T1000 (cell line): Measurements from ENCODE around the gene ENOX1.

Experiments used
- DNase-seq: peaks from one replicate; lab custom pipeline; 2025; ENCODE audit warnings: mixed read lengths; lab: John Stamatoyannopoulos, UW

Gene ENOX1

GRCh38 chr13:43545317-43545874 is 241.4 kb downstream of the ENOX1 start:
- no peak for DNase-seq

- DNase-seq = no peak
Observed at GRCh38 chr13:43544631-43545030, 242.1 kb downstream of the ENOX1 start.

- DNase-seq = no peak
Observed at GRCh38 chr13:43544011-43544410, 242.8 kb downstream of the ENOX1 start.

- no peak for DNase-seq
Observed at GRCh38 chr13:43543331-43543730, 243.4 kb downstream of the ENOX1 start.

GRCh38 chr13:43537124-43537523 is 249.6 kb downstream of the ENOX1 start:
- no peak for DNase-seq

DNA sequence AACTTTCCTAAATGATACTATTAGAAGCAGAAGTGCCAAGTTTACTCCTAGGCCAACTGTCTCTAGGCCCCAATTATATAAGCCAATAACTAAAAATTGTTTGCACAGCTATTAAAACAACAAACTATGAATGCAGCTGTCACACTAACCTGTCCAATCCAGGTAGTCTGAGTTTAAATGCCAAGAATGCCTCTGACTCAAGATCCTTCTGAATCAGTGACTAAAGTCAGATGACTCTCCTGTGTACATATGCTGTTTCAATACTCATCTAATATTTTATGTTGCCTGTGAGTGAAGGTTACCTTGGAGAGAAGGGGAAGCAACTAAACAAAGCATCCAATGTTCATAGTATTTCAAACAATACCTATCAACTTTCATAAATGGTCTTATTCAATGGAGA is 257.0 kb downstream of the ENOX1 start:
- no peak for DNase-seq

DNA sequence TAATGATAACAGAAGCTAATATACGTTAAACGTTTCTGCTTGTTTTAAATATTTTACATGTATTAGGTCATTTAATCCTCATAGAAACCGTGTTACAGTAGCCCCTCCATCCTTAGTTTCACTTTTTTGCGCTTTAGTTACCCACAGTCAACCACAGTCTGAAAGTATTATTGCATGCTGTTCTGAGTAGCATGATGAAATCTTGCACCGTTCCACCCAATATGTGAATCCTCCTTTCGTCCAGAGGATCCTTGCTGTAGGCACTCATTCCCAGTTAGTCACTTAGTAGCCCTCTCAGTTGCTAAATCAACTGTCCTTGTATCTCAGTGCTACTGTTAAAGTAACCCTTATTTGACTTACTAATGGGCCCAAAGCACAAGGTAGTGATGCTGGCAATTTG is 257.8 kb downstream of the ENOX1 start:
- no peak for DNase-seq

- no peak for DNase-seq
Observed at GRCh38 chr13:43522788-43523187, 264.0 kb downstream of the ENOX1 start.

- DNase-seq = no peak
Observed at GRCh38 chr13:43520351-43520750, 266.4 kb downstream of the ENOX1 start.

DNA sequence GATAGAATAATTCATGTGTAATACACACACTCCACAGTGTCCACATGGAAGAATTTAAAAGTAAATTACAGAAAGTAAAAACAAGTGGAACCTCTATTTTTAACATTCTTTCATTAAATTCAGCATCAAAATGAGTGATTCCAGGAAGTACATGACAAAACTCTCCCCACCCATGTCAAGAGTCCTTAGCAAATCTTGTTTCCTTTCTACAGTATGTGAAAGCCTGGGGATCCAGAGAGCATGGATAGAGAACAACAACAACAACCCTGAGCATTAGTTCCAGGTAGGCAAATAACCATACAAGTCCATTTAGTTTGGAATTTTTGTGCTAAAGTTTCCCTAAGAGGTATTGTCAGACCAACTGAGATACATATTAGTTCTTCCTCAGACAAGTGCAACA is 267.9 kb downstream of the ENOX1 start:
- no peak for DNase-seq

DNA sequence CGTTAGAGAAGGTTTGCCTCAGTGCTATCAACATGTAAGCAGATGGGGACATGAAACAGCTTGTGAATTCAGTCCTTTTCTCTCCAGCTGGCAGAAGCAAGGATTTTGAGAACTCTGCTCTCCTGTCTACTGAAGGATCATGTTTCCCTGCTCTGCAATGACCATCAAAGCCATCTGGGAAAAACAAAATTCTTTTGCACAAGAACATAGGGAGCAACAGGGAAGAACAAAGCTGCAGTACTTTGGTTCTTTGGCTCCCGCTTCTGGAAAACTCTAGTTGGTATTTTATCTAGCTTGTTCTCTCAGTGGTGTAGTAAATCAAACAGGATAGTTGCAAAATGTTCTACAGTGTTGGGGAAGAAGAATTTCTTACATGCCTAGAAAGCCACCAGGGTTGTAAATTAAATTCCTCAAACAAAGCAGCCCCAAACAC is 270.4 kb downstream of the ENOX1 start:
- DNase-seq = no peak

DNA sequence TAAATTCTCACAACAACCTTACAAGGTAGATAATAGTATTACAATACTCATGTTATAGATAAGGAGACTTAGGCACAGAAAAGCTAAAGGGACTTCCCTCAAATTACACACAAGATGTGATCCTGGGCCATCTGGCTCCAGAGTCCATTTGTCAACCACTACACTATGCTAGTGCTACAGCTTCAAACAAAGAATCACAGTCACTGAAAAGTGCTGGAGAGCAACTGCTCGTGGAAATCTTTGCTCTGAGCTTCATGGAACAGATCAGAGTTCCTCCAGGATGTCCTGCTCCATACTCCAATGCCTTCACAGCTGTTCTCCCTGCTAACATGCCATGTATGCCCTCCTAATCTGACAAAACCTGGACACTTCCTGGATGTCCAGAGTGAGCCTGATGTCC is 271.2 kb downstream of the ENOX1 start:
- no peak for DNase-seq

DNA sequence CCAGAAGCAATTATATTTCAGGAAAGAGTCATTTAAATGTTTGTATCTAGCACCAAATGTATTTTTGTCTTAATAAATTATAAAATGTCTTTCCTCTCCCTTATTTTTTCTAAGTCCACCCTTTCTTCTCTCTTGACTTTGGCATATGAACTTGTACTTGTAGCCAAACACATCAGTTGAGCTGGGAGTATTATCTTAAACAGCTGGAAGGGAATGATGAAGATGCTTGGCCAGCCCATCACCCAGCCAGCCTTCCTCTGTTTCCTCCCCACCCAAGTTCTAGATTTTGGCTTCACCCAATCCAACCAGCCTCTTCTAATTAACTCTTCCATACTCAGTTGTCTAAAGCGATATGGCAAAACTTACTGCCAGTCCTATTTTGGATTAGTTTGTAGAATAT is 272.5 kb downstream of the ENOX1 start:
- no peak for DNase-seq

GRCh38 chr13:43512221-43512620 is 274.6 kb downstream of the ENOX1 start:
- no peak for DNase-seq

- no peak for DNase-seq
Observed at GRCh38 chr13:43510956-43511901, 275.5 kb downstream of the ENOX1 start.

DNA sequence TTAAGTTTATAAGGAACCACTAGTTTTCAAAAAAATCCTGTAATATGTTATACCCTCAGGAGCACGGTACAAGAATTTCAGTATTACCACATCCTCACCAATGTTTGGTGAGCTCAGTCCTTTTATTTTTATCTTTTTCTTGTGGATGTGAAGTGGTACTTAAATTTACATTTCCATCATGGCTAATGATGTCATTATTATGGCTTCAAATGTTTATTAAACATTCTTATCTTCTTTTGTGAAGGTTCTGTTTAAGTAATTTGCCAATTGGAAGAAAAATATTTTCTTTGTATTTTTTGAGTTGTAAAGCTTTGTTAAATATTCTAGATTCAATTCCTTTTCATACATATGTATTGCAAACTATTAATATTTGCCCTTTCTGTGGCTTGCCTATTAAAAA is 291.0 kb downstream of the ENOX1 start:
- DNase-seq = no peak

DNA sequence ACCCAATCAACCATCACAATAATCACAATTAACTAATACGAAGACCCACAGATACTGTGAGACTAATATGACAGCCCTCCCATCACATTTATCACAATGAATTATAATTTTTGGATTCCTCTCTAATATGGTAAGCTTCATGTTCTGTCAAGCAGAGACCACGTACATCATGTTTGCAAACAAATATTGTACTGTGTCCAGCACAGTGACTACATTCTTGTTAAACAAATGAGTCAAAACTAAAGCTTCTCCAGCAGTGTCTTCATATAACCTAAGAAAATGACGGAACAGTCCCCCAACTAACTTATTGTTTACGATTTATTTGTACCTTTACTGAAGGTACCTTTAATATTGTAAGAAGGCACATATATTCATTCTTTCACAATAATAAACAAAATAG is 292.6 kb downstream of the ENOX1 start:
- DNase-seq = no peak

DNA sequence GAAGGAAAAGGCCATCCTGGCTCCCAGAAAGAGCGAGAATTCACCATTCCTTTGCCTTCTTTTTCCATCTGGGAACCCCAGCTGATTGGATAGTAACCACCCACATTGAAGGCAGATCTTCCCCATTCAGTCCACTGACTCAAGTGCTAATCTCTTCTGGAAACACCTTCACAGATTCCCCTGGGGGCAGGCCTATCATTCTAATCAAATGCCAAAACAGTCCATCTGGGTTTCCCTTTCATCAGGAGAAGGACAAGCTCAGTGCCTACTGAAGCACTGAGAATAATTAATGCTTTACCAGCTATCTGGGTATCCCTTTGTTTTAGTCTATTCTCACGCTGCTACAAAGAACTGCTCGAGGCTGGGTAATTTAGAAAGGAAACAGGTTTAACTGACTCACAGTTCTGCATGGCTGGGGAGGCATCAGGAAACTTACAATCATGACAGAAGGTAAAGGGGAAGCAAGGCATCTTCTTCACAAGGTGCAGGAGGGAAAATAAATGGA is 293.2 kb downstream of the ENOX1 start:
- no peak for DNase-seq

GRCh38 chr13:43492745-43493144 is 294.0 kb downstream of the ENOX1 start:
- DNase-seq = no peak

- DNase-seq = no peak
Observed at GRCh38 chr13:43492311-43492710, 294.5 kb downstream of the ENOX1 start.

DNA sequence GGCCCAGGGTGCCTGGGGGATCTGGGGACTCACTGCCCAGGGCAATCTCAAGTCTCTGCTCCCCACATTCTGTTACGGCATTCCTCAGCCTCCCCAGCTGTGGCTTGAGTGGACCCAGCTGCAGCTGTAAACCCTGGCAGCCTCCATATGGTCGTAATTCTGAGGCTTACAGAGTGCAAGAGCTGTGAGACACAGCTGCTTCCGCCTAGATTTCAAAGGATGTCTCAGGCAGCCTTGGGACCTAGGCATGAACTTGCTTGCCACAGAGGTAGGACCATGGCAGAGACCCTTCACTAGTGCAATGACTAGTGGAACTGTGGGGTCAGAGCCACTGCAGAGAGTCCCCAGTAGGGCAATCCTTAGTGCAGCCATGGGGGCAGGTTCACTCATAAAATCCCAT is 297.5 kb downstream of the ENOX1 start:
- DNase-seq = no peak

DNA sequence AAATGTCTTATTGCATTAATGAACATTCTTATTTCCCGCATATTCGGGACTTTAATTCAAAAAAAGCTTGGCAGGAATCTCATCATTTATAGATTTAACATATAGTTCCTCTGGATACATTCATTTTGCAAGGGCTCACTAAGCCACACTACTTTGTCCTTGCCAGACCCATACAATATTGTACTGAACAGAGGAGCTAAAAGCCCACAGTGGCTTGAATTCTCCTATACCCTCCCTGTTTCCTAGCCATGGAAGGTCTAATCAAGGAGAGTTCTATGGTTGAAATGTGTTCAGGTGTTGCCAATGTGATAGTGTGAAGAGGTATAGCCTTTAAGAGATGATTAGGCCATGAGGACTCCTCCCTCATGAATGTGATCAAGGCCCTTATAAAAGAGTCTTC is 298.9 kb downstream of the ENOX1 start:
- no peak for DNase-seq

GRCh38 chr13:43487461-43487860 is 299.3 kb downstream of the ENOX1 start:
- no peak for DNase-seq
